OCI-LY1 (cell line): ENCODE data around the gene DNAJB8.

Source experiments
- EZH2 ChIP-seq: fragments of 200-600 bp; sonication (generic), shearing (Covaris generic); IDR thresholded peaks from 2 replicates; pipeline ENCODE4 v1.8.0; 2017; ENCODE audit warnings: borderline replicate concordance, mixed run types, mild to moderate bottlenecking, antibody characterized with exemption, low read length, moderate library complexity, mixed read lengths
- TF ChIP-seq, protein P1 (sequence below): fragments of 200-600 bp; sonication (generic), shearing (Covaris generic); IDR thresholded peaks from 2 replicates; pipeline ENCODE4 v1.5.1; 2017; ENCODE audit warnings: mild to moderate bottlenecking, antibody characterized with exemption, low read length, moderate library complexity, mixed read lengths

DNA sequence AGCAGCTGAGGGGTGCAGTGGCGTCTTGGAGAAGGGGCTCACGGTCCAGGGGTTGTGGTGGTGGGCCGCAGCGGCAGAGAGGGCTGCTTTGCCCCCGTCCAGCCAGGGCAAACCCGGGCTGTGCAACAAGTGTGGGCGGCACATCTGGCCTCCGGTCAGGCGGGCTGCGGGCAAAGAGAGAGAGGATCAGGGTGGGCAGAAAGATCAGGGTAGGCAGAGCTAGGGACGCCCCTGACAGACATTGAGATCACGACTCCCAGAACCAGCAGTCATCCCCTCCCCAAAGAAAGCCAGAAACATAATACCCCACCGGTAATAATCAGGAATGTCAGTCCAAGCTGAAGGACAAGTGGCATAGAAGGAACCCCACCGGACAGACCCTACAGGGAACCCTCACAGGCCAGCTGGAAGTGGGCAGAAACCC, 19.5 kb upstream of the DNAJB8 start:
- TF ChIP-seq, protein P1, sequence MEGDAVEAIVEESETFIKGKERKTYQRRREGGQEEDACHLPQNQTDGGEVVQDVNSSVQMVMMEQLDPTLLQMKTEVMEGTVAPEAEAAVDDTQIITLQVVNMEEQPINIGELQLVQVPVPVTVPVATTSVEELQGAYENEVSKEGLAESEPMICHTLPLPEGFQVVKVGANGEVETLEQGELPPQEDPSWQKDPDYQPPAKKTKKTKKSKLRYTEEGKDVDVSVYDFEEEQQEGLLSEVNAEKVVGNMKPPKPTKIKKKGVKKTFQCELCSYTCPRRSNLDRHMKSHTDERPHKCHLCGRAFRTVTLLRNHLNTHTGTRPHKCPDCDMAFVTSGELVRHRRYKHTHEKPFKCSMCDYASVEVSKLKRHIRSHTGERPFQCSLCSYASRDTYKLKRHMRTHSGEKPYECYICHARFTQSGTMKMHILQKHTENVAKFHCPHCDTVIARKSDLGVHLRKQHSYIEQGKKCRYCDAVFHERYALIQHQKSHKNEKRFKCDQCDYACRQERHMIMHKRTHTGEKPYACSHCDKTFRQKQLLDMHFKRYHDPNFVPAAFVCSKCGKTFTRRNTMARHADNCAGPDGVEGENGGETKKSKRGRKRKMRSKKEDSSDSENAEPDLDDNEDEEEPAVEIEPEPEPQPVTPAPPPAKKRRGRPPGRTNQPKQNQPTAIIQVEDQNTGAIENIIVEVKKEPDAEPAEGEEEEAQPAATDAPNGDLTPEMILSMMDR = no peak
- TF ChIP-seq EZH2 = no peak
